HG03565 (cell line): ENCODE measurements around the gene DIP2C.
"Not testable (repeated sequence)": the region's sequence is repeated elsewhere in the genome, so short reads cannot be mapped to it uniquely, and the experiment has no call there.

Experiments used
- ATAC-seq: cut with Tn5 transposase; IDR thresholded peaks from one replicate; pipeline ENCODE4 v1.9.1; 2021; ENCODE audit warnings: mild to moderate bottlenecking, moderate library complexity; ENCODE audit not compliant: unreplicated experiment

The DIP2C gene

GRCh38 chr10:406976-407375 lies 282.5 kb downstream of the DIP2C start:
- no peak for ATAC-seq

GRCh38 chr10:405648-406047 lies 283.8 kb downstream of the DIP2C start:
- no peak for ATAC-seq

GRCh38 chr10:404991-405390 lies 284.5 kb downstream of the DIP2C start:
- no peak for ATAC-seq

GRCh38 chr10:404346-404745 lies 285.1 kb downstream of the DIP2C start:
- no peak for ATAC-seq

GRCh38 chr10:398954-399353 lies 290.5 kb downstream of the DIP2C start:
- no peak for ATAC-seq

- no peak for ATAC-seq
These were observed 292.0 kb downstream of the DIP2C start for GRCh38 chr10:397321-398068.

- no peak for ATAC-seq
These were observed 292.8 kb downstream of the DIP2C start for GRCh38 chr10:396535-397220.

GRCh38 chr10:396107-396506 lies 293.4 kb downstream of the DIP2C start:
- no peak for ATAC-seq

- no peak for ATAC-seq
These were observed 293.8 kb downstream of the DIP2C start for GRCh38 chr10:395665-396064.

GRCh38 chr10:394439-395101 lies 294.9 kb downstream of the DIP2C start:
- ATAC-seq = not testable (repeated sequence)

GRCh38 chr10:393787-394438 lies 295.6 kb downstream of the DIP2C start:
- no peak for ATAC-seq

- no peak for ATAC-seq
These were observed 296.2 kb downstream of the DIP2C start for GRCh38 chr10:393106-393745.

- ATAC-seq = no peak
These were observed 296.8 kb downstream of the DIP2C start for GRCh38 chr10:392705-393037.

GRCh38 chr10:391847-392704 lies 297.4 kb downstream of the DIP2C start:
- ATAC-seq = no peak

- ATAC-seq = no peak
These were observed 298.2 kb downstream of the DIP2C start for GRCh38 chr10:391305-391704.

- ATAC-seq = no peak
These were observed 298.9 kb downstream of the DIP2C start for GRCh38 chr10:390449-391100.

- ATAC-seq = no peak
These were observed 299.5 kb downstream of the DIP2C start for GRCh38 chr10:389836-390448.

GRCh38 chr10:389261-389790 lies 300.1 kb downstream of the DIP2C start:
- ATAC-seq = no peak

GRCh38 chr10:388661-389045 lies 300.8 kb downstream of the DIP2C start:
- no peak for ATAC-seq
